KG1 (cell line): ENCODE measurements around the gene KLK6.

Experiments
- DNase-seq: peaks from one replicate; lab custom pipeline; 2025; lab: John Stamatoyannopoulos, UW

KLK6 gene

DNA sequence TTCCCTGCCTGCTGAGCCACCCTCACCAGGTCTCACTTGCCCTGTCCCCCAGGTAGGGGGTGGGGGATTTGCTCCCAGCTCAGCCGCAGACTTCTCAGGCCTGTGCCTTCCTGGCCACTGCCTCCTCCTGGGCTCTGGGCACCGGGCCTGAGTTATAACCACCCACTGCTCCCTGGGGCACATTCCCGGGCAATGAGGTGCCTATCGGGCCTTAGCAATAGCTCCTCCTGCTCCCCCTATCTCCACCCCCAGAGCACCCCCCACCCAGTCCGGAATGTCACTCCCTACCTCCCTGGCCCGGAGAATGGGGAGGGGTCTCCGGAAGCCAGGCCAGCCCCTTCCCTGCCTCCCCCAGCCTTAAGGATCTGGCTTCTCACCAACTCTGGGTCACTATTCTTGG is 16.5 kb downstream of the KLK6 start, which contains the start of gene KLK5:
TSS of gene KLK5 (minus strand) at position 129 of the 400 bp plus-strand sequence. CDS start 381 bp downstream, outside the sequence.
- no peak for DNase-seq

DNA sequence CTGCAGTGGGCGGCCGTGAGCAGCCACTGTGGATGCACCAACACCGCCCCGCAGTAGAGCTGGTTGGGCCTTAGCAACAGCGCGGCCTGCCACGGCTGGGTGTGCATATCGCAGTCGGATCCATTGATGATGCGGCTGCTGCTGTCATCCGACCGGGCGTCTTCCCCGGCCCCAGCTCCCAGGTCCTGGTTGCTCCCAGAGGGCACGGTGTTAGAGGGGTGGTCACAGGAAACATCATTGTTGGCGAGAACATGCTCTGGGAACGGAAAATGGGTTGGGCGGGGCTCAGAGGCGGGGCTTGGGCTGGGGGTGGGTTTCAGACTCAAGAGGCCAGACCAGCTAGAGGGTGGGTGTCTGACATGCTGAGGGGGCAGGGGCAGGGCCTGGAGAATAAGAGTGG is 19.5 kb downstream of the KLK6 start:
- no peak for DNase-seq

DNA sequence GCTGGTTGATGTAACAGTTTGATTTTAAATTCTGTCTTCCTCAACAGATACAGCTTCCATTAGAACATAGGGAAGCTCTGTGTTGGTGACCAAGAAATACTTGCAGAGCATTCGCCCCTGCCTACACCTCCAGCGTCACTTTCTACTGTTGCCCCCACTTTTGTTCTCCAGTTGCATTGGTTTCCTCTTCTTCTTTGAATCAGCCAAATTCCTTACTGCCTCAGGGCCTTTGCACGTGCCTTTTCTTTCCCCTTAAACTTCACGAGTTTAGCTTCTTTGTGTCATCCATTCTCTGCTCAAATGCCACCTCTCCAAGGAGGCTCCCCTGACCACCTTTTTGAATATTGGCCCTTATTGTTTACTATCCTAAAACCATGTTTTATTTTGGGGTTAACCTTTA is 22.3 kb downstream of the KLK6 start:
- no peak for DNase-seq

DNA sequence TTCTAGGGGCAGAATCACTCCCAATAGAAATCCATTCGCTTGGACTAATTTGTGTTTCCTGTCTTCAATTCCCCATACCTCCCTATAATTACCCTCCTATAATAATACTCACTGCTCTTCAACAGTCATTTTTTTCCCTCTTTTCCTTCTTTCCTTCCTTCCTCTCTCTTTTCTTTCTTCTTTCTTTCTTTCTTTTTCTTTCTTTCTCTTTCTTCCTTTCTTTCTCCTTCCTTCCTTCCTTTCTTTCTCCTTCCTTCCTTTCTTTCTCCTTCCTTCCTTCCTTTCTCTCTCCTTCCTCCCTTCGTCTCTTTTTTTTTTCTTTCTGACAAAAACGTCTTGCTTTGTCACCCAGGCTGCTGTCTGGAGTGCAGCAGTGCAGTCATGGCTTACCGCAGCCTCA is 24.6 kb downstream of the KLK6 start:
- no peak for DNase-seq

DNA sequence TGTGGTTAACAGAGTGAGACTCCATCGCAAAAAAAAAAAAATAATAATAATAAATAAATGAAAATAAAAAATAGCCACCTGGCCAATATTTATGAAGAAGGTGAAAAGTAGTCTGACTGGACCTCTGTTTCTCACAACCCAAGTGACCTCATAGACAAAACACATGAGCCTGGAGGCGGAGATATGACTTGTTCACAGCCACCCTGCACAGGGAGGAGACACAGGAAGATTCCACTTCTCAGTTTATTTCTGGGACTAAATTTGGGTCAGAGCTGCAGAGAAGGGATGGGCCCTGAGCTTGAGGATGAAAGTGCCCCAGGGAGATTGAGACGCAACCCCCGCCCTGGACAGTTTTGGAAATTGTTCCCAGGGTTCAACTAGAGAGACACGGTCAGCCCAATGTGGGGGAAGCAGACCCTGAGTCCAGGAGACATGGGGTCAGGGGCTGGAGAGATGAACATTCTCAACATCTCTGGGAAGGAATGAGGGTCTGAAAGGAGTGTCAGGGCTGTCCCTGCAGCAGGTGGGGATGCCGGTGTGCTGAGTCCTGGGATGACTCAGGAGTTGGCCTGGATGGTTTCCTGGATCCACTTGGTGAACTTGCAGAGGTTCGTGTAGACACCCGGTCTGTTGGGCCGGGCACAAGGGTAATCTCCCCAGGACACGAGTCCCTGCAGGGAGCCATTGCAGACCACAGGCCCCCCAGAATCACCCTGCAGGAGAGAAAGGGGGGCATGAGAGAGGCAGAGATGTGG is 26.1 kb downstream of the KLK6 start:
- DNase-seq = no peak

DNA sequence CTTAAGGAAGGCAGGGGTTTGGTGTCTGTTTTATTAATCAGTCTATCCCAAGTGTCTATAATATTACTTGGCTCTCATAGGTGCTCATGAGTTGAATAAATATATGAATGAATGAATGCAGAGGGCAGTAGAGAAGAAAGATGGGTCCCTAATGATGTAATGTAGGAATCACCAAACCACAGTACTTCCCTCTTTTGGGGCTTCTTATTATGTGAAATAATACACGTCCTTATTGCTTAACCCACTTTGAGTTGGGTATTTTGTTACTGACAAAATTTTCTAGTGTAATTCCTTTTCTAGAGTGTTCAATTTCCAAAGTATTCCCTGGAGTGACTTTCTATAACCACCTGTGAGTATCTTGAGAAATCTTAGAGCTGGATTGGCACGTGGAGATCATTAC is 29.8 kb downstream of the KLK6 start:
- DNase-seq = no peak

DNA sequence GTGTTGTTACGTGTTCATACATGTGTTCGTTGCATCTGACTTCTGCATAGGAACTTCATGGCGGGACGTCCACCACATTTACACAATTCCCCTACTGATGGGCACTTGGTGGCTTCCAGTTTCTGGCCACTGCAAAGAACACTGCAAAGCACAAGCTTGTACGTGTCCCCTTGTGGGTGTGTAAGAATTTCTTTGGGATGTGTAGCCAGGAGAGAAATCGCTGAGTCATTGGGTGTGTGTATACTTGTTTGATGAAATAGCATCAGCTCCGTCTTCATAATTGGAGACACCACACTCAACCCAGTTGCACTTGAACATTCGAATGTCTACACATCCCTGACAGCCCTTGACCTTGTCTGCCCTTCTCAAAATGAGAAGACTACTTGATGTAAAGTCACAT is 35.8 kb downstream of the KLK6 start:
- DNase-seq = no peak

DNA sequence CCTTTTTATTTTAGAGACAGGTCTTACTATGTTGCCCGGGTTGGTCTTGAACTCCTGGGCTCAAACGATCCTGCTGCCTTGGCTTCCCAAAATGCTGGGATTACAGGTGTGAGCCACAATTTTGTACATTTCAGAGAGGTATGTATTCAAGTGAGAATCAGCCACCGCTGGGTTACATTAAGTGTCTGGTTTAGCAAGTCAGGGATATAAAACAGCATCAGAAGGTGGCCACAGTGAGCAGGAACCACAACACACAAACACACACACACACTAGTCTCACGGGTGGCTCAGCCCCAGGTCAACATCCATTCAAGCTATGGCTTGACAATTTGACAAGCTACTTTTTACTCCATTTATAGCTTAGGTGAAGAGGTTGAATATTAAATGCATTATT is 36.7 kb downstream of the KLK6 start:
- DNase-seq = no peak

DNA sequence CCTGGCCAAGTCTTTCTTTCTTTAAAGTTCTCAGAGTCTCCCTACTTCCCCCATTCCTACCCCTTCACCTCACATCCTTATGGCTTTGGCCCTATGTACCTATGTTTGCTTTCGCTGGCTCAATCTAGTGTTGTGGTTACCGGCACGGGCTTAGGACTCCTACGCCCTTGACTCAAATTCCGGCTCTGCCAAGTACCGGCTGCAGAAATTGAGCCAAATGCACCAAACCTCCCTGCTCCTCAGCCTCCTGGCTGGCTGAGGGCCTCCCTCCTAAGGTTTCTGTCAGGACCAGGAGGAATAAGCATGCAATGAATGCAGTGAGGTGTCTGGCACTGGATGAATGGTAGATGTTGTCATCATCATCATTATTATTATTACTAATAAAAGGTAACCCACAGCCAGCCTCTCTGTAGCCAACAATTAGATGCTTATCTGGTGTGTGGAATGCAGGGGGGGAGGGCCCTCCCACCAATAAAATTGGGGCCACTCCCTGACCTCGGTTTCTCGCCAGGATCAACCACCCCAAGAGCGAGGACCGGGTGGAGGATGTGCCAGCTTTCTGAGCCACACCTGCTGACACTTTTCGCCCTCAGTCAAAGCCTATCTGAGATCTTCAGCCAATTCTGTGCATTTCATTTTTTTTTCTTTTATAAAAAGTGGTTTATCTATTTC is 37.2 kb downstream of the KLK6 start:
- no peak for DNase-seq

DNA sequence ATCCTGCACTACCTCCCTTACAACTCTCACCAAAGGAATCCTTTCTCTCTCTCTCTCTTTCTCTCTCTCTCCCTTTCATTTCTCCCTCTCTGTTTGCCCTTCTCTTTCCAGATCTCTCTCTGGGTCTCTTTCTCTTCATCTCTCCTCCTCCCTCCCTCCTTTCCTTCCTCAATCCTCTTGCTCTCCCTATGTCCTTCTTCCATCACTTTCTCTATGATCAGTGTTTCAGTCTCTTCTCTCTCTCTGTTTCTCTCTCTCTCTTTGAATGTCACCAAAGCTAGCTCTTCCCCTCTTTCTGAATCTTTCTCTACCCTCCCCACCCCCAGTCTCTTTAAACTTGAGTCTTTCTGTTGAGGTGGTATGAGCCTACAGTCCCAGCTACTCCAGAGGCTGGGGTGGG is 38.4 kb downstream of the KLK6 start:
- no peak for DNase-seq

DNA sequence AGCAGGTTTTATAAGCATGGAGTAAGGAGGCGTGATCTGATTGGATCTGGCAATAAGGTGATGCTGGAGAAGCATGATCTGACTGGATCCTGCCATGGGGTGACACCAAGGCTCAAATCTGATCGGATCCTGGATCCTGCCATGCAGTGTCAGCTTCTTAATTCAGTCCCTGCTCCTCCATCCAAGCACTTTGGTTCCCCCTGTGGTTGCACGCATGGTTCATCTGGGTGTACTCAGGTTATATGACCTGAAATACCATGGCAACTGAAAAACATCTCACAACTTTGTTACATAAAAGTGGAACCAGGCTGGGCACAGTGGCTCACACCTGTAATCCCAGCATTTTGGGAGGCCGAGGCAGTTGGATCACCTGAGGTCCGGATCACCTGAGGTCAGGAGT is 40.6 kb downstream of the KLK6 start:
- DNase-seq = no peak

DNA sequence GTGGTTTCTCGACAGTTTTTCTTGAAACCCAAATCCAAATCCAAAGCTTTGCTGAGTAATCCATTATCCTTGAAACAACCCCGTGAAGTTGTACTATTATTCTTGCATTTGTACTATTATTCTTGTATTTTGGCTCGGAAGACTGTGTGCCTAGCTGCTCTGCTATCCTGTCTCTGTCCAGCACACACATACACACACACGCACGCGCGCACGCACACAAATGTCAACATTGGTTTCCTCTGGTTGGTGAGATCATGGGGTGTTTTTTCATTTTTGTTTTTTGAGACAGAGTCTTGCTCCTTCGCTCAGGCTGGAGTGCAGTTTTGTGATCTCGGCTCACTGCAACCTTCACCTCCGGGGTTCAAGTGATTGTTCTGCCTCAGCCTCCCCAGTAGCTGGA is 43.2 kb downstream of the KLK6 start:
- no peak for DNase-seq

DNA sequence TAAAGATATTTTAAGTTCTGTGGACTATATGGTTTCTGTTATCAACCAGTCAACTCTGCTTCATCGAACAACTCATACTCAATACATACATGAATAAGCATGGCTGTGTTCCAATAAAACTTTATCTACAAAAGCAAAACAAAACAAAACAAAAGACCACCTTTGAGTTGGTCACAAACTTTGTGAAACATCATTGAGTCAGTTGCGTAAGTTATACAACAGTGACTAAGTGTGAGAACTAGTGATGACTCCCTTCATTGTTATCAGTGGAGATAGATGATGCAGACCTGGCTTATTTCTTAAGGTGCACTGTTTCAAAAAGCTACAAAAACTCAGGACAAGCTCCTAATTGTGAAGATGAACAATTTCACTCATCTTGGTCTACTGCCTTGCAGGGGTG is 43.7 kb downstream of the KLK6 start:
- no peak for DNase-seq

DNA sequence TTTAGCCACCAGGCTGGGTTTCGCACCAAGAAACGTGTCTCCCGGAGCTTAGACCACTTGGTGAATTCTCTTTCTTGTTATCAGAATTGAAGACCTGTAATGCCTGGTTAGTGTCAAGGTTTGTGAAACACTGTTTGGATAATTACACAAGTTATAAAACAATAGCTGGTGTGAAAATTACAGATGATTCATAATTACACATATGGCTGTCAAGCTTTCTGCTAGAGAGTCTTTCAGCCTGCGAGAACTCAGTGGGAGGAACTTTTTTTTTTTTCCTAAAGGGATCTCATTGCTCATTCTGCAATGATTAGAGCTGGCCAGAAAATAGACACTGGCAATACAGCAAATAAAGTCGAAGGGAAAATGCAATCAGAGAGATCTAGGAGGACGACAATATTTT is 44.8 kb downstream of the KLK6 start:
- no peak for DNase-seq

DNA sequence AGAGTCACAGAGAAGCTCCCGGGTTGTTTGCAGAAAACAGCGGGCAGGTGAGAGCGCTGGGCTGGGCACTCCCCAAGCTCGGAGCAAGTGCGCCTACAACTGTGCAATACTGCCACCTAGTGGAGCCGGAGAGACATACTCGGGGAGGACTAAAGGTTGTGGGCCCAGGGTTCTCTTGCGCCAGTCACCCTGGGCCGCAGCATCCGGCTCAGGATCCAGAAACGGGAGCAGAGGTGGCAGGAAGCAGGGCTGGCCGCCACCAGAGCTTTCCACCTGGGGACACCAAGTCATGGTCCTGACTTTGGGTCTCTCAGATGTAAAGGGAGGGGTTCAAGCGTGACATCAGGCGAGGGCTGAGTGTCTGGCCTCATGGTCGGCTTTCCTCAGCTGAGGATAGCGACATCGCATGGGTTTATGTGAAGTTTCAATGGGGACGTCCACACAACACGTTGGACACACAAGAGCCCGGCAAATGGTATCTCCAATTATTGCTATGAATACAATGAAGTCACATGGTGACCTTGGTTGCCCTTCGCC is 47.0 kb downstream of the KLK6 start:
- DNase-seq = peak; percentile 68

DNA sequence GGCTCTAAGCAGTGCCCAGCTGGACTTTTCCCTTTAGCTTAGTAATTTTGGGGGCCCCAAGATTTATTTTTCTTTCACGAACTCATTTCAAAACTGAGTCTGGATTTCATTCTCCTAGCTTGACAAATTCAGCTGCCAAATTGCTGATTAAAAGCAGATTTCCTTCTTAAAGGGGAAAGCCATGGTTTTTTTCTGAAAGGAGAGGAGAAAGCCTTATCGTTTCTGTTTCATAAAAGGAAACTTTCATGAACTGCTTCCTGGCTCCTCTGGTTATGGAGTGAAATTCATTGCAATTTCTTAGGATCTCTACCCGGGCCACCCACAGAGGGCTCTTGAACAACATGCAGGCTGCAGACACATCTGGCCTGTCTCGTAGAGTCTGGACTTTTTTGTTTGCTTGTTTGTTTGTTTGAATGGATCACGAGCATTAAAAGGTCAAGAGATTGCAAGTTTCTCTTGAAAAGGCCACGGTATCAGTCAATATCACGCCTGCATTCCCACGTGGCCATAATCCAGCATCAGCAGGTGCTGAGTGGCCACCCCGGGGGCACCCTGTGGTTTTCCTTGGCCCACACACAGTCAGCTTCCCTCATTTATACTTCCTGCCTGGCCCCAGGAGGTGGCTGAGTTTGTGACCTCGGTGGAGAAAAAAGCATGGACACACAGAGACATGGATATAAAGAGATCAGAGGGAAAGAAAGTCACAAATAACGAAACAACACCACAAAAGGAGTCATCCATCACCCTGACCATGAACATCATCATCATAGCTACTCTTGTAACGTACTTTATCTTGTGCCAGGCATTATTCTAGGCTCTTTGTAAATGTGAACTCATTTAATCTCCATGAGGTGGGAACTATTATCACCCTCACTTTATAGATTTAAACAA is 47.7 kb downstream of the KLK6 start:
- no peak for DNase-seq

DNA sequence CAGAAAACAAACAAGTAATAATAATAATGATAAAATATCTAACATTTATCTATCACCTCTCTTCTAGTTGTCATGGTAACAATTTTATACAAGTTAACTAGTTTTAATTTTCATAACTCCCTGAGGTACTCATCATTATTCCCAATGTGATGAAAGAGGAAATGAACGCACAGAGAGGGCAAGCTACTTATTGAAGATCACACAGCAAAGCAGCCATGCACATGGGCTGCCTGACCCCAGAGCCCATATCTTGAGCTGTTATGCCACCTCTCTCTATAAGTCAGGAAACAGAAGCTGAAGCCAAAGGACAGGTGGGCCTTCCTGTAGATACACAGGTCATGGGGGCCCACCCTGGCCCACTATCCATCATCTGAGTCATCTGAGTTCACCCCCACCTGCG is 53.3 kb downstream of the KLK6 start:
- DNase-seq = no peak

DNA sequence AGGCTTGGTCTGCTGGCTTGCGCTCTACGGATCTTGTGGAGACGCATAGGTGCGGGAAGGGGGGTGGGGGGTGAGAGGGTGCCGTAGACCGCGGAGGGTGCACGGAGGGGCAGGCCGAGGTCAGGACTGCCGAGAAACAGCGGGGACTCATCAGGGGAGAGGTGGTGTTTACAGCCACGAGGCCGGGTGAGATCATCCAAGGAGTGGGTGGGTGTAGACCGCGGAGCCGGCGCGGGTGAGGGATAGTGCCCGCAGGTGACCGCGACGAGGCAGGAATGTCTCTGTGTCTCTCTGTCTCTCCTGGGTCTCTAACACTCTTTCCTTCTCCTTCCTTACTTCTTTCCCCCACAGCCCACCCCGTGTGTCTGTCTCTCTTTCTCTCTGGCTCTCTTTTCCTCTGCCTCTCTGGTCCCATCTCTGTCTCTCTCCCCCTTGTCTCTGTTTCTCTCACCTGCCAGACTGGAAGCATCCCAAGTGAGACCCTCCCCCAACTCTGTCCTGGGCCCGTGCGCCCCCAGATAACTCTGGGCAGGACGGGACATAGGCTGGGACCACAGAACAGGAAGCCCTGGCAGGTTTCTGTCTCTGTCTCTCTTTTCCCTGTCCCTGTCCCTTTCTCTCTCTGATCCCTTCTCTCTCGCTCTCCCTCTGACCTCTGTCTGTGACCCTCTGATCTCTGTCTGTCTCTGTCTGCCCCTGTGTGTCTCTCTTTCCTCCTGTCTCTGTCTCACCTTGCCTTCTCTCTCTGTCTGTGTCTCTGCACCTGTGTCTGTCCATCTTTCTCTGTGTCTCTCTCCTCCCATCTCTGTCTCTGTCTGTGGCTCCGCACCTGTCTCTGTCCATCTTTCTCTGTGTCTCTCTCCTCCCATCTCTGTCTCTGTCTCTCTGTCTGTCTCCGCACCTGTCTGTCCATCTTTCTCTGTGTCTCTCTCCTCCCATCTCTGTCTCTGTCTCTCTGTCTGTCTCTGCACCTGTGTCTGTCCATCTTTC is 56.4 kb downstream of the KLK6 start:
- no peak for DNase-seq

DNA sequence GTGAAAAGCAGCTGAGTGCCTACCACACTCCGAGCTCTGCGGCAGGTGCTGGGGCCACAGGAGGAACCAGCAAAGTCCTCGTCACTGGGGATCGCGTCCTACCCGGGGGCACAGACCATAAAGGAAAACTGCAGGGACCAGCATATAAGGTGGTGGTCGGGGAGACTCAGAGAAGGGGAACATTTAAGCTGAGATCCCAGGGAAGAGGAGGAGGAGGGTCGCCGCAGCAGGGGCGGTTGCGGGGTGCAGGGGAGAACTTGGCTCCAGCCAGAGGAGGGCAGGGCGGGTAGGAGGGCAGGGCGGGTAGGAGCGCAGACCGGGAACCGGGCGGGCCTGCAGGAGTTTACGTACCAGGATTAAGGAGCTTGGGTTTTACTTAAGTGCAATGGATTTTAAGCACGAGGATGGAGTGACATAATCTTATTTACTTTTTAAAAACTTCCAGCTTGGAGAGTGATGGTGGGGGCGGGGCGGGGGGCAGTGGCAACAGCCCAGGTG is 57.2 kb downstream of the KLK6 start:
- DNase-seq = no peak

DNA sequence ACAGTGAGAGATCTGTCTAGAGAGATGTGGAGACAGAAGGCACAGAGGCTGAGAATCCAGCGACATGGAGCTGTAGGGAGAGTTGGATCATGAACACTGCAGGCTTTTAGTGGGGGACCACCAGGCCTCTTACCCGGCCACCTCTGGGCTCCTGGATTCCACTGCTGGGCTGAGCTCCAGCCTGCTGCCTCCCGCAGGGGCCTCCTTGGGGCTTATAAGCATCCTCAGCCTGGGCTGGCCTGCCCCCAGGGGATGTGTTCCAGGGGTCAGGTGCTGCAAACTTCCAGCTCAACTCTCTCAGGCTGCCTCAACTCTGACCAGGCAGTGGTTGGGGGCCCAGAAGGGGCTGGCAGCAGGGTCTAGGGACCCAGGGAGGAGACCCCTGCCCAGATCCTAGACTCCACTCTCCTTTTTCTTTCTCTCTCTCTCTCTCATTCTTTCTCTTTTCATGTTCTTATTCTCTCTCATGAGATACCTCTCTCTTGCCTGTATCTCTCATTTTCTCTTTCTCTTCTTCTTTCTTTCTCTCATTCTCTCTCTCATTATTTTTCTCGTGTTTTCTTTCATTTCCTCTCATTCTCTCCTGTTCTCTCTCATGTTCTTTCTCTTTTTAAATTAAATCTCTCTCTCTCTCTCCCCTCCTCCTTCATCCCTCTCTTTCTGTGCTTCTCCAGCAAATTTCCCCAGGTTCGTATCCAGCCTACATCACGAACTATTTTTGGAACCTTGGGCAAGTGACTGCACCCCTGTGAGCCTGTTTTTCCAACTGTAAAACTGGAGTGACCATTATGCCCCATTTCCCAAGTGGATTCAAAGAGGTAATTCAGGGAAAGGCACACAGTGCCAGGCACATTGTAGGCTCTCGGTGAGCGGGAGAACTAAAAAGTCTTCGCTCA is 57.9 kb downstream of the KLK6 start, which contains the start of gene KLK4:
TSS of gene KLK4 (minus strand) at position 190 of the 896 bp plus-strand sequence. CDS start 657 bp downstream, outside the sequence.
- DNase-seq = no peak
